Activated CD4-positive, alpha-beta T cell treated with anti-CD3 and anti-CD28 coated beads for 48 hours (primary cell): ENCODE measurements around the gene XIAP.

Experiments
- DNase-seq: peaks from one replicate; pipeline ENCODE4 v3.0.0-alpha.2; 2020

XIAP gene

GRCh38 chrX:123962006-123962467 lies 102.2 kb downstream of the XIAP start:
- no peak for DNase-seq

GRCh38 chrX:123962794-123963373 lies 103.0 kb downstream of the XIAP start:
- DNase-seq: peak; percentile 90
